HEK293T (cell line): ENCODE data around the gene CPNE4.
A peak's percentile ranks its signal among the peaks of the same experiment; 100 is the strongest.

Experiments
- BHLHE40 ChIP-seq: fragments of 450-650 bp; IDR thresholded peaks from 2 replicates; pipeline ENCODE4 v1.6.1; 2016; ENCODE audit warnings: mild to moderate bottlenecking, moderate library complexity, borderline replicate concordance
- ELF4 ChIP-seq: fragments of 450-650 bp; IDR thresholded peaks from 2 replicates; pipeline ENCODE4 v1.6.1; 2017; ENCODE audit warnings: antibody characterized with exemption
- FOXA1 ChIP-seq: fragments of 450-650 bp; IDR thresholded peaks from 2 replicates; pipeline ENCODE4 v1.6.1; 2016; ENCODE audit warnings: mild to moderate bottlenecking
- FOXK2 ChIP-seq: fragments of 450-650 bp; IDR thresholded peaks from 2 replicates; pipeline ENCODE4 v1.6.1; 2016; ENCODE audit warnings: mild to moderate bottlenecking
- FOXM1 ChIP-seq: fragments of 450-650 bp; IDR thresholded peaks from 2 replicates; pipeline ENCODE4 v1.6.1; 2017; ENCODE audit warnings: mild to moderate bottlenecking, borderline replicate concordance
- L3MBTL2 ChIP-seq: fragments of 450-650 bp; conservative IDR thresholded peaks from 2 replicates; pipeline ENCODE4 v1.6.1; 2016; ENCODE audit warnings: mild to moderate bottlenecking
- LEF1 ChIP-seq: fragments of 450-650 bp; IDR thresholded peaks from 2 replicates; pipeline ENCODE4 v1.6.1; 2017; ENCODE audit warnings: mild to moderate bottlenecking, borderline replicate concordance
- NFRKB ChIP-seq: fragments of 450-650 bp; IDR thresholded peaks from 2 replicates; pipeline ENCODE4 v1.6.1; 2016; ENCODE audit warnings: mild to moderate bottlenecking, moderate library complexity
- SP1 ChIP-seq: fragments of 450-650 bp; IDR thresholded peaks from 2 replicates; pipeline ENCODE4 v1.6.1; 2017
- SUZ12 ChIP-seq: fragments of 450-650 bp; IDR thresholded peaks from 2 replicates; pipeline ENCODE4 v1.6.1; 2016; ENCODE audit warnings: mild to moderate bottlenecking
- TARDBP ChIP-seq: fragments of 450-650 bp; IDR thresholded peaks from 2 replicates; pipeline ENCODE4 v1.6.1; 2016
- TF ChIP-seq, protein P1 (sequence below): fragments of 450-650 bp; IDR thresholded peaks from 2 replicates; pipeline ENCODE4 v1.6.1; 2016

- TF ChIP-seq FOXA1 (no peak), TARDBP (no peak), LEF1 (no peak), FOXM1 (no peak), FOXK2 (no peak), SUZ12 (no peak), BHLHE40 (no peak), SP1 (no peak), L3MBTL2 (no peak), ELF4 (no peak), NFRKB (no peak)
- TF ChIP-seq, protein P1, sequence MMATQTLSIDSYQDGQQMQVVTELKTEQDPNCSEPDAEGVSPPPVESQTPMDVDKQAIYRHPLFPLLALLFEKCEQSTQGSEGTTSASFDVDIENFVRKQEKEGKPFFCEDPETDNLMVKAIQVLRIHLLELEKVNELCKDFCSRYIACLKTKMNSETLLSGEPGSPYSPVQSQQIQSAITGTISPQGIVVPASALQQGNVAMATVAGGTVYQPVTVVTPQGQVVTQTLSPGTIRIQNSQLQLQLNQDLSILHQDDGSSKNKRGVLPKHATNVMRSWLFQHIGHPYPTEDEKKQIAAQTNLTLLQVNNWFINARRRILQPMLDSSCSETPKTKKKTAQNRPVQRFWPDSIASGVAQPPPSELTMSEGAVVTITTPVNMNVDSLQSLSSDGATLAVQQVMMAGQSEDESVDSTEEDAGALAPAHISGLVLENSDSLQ = peak; percentile 58; the same call in 1 of the 2 replicates
Observed at GRCh38 chr3:132038198-132038825, 3.5 kb upstream of the CPNE4 start.
